DMS114 treated with DMSO at 0.1 percent for 48 hours (cell line): ENCODE results near the gene CACNA1E.

Source experiments
- DNase-seq: peaks from one replicate; lab custom pipeline; 2025; ENCODE audit not compliant: unreplicated experiment; lab: John Stamatoyannopoulos, UW

CACNA1E gene

DNA sequence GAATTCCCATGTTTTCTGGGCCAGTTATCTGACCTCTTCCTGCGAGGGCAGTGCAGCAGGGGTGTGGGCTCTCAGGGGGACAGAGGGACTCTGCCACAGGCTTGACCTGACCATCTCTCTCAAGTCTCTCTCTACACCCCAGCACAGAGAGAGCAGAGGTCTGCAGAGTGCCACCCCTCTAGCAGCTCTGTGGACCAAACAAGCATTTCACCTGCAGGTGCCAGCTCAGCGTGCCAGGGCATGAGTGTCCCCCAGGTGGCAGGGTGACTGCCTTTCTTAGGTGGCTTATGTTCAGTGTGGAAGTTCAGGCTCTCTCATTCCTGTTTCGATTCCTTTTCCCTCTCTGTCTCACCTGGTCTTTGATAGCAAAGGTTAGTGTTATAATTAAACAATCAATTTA lies 191.3 kb downstream of the CACNA1E start:
- no peak for DNase-seq

DNA sequence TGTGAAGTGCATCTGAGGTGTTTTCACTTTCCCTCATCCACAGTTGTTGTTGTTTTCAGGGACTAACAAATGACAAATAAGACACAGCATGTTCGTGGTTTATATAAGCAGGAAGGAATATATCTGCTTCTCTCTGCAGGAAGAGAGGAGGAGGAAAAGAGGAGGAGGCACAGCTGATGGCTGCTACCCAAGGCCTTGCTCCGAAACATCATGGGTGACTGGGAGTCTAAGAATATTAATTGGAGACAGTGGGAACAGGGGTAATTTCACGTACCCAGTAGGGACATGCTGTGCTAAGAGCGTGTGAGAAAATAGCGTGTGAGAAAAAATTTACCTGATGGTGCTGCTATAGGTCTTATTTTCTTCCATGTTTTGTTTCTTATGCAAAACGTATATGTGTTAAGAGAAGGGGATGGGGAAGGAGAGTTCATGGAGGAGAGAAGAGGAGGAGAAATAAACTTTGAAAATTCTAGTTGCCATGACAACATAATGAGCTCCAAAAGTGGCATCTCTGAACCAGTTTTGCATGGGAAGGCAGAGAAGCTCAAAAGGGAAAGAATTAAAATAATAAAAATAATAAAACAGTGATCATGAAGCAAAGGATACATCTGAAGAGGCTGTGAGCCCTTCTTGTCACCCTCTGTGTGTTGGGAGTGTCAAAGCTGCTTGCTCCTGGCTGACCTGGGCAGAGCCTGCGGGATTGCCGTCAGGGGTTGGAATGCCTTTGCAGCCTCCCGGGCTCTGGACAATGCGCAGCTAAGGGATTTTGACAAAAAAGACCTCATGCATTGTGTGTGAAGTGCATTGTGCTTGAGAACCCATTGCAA lies 192.0 kb downstream of the CACNA1E start:
- DNase-seq: no peak

DNA sequence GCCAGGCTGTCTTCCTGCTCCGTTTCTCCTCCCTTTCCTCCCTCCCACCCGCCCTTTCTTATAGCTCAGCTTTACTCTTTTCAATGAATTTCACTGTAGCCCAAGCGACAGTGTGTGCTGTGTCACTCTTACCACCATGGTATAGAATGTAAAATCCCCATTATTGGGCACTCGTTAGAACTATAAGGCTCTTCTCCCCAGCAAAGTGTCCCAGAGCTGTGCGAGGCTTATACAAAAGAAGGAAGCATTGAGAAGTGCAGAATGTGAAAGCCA lies 192.5 kb downstream of the CACNA1E start:
- DNase-seq: no peak

GRCh38 chr1:181676269-181676668 lies 193.0 kb downstream of the CACNA1E start:
- DNase-seq: peak; percentile 32

DNA sequence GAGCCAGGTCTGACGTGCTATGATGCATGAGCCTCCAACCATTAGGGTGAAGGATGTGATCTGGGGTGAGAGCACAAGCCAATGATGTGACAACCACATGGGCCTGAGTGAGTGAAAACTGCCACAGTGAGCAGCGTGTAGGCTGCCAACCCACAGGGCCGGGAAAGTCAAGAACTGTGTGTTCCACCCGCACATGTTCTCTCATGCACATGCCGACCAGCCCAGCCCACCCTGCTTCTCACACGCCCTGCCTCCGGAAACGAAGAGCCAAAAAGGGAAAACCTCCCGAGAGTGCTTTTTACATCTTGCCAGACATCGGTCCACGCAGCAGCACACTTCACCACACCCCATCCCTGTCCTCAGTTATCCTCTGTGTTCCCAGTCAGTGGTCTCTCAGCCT lies 197.0 kb downstream of the CACNA1E start:
- DNase-seq: no peak

GRCh38 chr1:181680871-181681270 lies 197.6 kb downstream of the CACNA1E start:
- DNase-seq: no peak

DNA sequence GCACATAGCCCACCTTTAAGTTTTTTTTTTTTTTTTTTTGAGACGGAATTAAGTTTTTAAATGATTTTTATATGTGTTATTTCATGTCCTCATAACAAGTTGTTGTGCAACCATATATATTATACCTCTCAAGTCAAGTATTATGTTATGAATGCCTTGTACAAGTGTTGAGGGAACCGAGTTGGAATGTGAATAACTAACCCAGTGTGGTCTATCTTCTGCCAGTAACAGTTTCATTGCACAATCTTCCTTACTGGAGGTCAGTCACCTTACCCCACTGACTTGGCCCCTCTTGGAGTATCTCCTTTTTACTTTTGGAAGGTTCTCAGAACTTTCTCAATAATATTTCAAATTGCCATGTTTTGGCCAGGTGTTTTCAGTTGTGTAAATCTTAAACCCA lies 201.9 kb downstream of the CACNA1E start:
- DNase-seq: no peak

- no peak for DNase-seq
Measured at GRCh38 chr1:181701891-181702290, 218.6 kb downstream of the CACNA1E start.

DNA sequence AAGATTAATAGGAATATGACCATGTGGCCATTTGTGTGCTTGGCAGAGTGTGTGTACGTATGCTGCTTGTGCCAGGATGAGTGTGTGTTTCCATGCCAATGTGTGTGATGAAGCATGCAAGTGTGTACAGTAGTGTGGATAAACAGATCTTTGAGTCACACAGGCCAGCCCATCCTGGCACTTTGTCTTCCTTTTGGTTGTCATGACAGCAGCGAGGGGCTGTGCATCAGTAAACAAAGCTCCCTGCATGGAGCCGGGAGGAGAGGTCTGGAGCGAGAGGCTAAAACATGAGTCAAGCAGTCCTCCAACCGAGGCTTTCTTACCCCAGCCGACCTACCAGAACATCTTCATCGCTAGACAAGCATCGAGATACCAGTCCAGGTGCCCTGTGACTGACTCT lies 221.2 kb downstream of the CACNA1E start:
- DNase-seq: no peak

DNA sequence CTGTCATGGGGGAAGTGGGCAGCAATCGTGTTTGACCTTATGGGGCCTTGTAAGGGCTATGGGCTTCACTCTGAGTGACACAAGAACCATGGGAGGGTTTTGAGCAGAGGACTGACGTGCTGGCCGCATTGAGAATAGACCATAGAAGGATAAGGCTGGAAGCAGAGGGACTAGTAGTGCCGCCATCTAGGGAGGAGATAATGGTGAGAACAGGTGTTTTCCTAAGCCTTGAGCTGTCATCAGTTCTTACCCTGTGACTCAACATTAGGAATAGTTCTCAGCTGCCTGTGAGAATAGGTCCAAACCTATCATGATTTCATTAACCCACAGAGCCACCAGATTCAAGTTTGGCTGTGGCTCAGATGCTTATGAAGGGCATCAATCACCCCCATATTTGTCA lies 228.5 kb downstream of the CACNA1E start:
- DNase-seq: no peak

GRCh38 chr1:181712711-181713110 lies 229.4 kb downstream of the CACNA1E start:
- no peak for DNase-seq

DNA sequence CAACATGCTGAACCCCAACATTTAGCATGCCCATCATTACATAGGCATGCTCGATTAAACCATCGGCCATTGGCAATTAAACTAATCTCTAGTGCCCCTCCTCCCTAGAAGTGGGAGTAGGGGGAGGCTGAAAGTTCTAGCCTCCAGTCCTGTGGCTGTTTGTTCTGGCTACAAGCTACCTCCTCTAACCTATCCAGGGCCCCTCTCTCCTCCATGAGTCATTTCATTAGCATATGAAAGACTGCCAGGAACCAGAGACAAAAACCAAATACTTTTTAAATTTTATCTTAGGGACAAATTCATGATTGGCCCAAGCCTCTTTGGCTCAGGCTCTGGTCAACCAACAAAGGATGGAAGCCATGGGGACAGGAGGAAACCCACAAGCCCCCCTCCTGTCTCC lies 231.1 kb downstream of the CACNA1E start:
- no peak for DNase-seq

DNA sequence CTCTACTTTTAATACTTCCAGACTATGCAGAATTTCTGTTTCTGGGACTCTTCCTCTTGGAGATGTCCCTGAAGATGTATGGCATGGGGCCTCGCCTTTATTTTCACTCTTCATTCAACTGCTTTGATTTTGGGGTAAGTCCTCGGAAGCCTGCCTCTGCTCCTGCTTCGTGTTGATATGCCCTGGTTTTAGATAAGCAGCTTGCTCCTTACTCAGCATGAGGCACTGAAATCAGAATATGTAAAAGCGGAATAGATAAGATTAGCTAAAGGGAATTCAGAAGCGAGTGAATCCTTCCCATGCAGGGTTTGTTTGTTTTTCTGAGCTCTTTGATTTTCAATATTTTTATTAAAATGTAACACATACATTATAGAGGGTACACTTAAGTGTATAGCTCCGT lies 234.7 kb downstream of the CACNA1E start:
- no peak for DNase-seq

- DNase-seq: no peak
Measured at GRCh38 chr1:181726320-181727012, 243.1 kb downstream of the CACNA1E start.

- no peak for DNase-seq
Measured at GRCh38 chr1:181730606-181731005, 247.3 kb downstream of the CACNA1E start.

- DNase-seq: no peak
Measured at GRCh38 chr1:181732218-181732990, 249.1 kb downstream of the CACNA1E start.

DNA sequence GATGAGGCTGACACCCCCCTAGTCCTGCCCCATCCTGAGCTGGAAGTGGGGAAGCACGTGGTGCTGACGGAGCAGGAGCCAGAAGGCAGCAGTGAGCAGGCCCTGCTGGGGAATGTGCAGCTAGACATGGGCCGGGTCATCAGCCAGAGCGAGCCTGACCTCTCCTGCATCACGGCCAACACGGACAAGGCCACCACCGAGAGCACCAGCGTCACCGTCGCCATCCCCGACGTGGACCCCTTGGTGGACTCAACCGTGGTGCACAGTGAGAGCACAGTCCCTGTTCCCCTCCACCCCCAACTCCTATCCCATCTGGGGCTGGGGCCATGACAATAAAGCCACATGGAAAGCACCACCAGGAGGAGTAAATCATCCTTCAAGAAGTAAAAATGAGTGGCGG lies 250.2 kb downstream of the CACNA1E start:
- no peak for DNase-seq

- DNase-seq: no peak
Measured at GRCh38 chr1:181737056-181737455, 253.7 kb downstream of the CACNA1E start.

- DNase-seq: no peak
Measured at GRCh38 chr1:181739214-181739613, 255.9 kb downstream of the CACNA1E start.

DNA sequence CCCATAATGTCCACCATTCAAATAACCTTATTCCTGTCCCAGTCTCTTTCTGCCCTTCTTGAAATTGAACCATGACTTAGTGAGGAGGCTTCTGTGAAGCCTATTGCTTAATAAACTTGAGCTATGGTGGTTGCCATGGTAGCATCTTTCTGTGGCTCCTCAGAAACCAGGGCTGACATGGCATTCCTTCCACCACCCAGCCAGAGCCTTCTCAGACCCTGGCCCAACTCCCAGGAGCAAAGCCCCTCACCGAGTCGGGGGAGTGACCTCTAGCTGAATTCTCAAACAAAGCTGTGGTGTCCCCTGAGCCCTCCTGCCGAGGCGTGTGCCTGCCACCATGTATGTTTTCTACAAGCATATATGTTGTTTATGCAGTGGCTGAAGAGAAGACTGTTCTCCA lies 259.1 kb downstream of the CACNA1E start:
- no peak for DNase-seq

DNA sequence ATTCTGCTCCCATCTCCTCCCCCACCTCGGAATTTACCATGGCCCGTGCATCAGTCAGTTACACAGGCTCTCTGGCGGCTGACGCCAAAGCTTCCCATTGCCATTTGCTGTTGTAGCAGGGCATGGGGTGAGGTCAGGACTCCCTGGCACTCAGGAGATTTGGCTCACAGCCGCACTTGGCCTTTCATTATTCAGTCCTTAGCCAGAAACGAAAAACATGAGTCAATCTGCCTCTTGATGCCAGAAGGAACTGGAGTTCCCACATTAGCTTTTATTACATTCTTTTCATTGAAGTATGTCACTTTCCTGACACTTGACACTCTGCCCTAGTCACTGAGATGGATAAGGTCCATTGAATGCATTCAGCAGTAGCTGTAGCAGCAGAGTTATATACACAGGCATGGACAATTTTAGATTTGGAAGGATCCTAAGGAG lies 260.6 kb downstream of the CACNA1E start:
- no peak for DNase-seq

DNA sequence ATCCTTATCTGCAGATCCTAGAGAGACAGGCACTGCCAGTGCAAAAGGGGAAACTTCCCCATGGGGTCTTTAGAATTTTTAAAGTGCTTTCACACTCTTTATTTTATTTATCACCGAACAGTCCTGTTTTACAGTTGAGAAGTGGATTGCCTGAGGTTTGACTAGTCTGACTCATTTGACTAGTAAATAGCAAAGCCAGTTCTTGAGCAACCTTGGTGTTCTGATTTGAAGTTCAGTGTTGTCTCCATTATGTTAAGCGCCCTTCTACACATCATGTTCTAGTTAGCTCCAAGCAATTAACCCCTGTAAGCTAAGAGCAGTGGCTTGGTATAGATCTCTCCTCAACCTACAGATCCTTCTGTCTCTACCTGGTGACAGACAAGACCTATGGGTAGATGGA lies 262.9 kb downstream of the CACNA1E start:
- DNase-seq: no peak
